Prostate gland (tissue), 2 donors: ENCODE results near the gene NGFR. TPM values are rescaled to one million over a fixed set of nuclear protein-coding genes. Genes with fewer than 3 reads are reported as not detected.

ENCODE experiments used
- DNase-seq: peaks from one replicate; pipeline ENCODE4 v3.0.0-alpha.2; 2019; ENCODE audit warnings: low spot score
- H3K27ac ChIP-seq, 2 donors: fragments of 200-600 bp; sonication (generic); 2 replicates each; pipeline ENCODE4 v1.5.1; 2017 to 2019
- H3K27me3 ChIP-seq: fragments of 200-600 bp; sonication (generic); replicated peaks from 2 replicates; pipeline ENCODE4 v1.5.1; 2019; ENCODE audit not compliant: insufficient read depth
- H3K36me3 ChIP-seq, 2 donors: fragments of 200-600 bp; sonication (generic); 1 replicate in 1 of 2; 2 replicates in 1 of 2; pipeline versions ENCODE4 v1.5.1 to v1.8.1; 2017 to 2019
- H3K4me1 ChIP-seq: fragments of 200-600 bp; sonication (generic); replicated peaks from 2 replicates; pipeline ENCODE4 v1.5.1; 2019
- H3K4me3 ChIP-seq, 2 donors: fragments of 200-600 bp; sonication (generic); 2 replicates each; pipeline ENCODE4 v1.5.1; 2017 to 2019
- H3K9me3 ChIP-seq: fragments of 200-600 bp; sonication (generic); 2 replicates; pipeline ENCODE4 v1.5.1; 2017
- POLR2A ChIP-seq: fragments of 450-650 bp; IDR thresholded peaks from one replicate; pipeline ENCODE4 v1.6.1; 2016; ENCODE audit warnings: antibody characterized with exemption, mild to moderate bottlenecking
- POLR2AphosphoS5 ChIP-seq: sonication (generic); formaldehyde crosslinking; IDR thresholded peaks from one replicate; pipeline ENCODE4 v1.6.1; 2017; ENCODE audit warnings: antibody characterized with exemption
- WGBS: methylation state at CpG from one replicate; pipeline ENCODE4 v1.1.5; 2018; 5-methylcytosine and 5-hydroxymethylcytosine counted together
- intact Hi-C: fragments of 100-400 bp; cut with DNase I; formaldehyde crosslinking; loops from one replicate; pipeline ENCODE4 v1.14.2; 2022
- total RNA-seq, 2 donors: library from RNA; depleted of rRNA; stranded (reverse); fragments of >200 nt; gene quantifications; one replicate each; pipeline ENCODE4 v1.1.0, GENCODE V29; 2016
- TF ChIP-seq, protein P1 (sequence below), 4 experiments: fragments of 200-600 bp in 2 of 4; fragments of 450-650 bp in 2 of 4; sonication (generic) in 2 of 4; IDR thresholded peaks; 1 replicate in 3 of 4; 2 replicates in 1 of 4; pipeline ENCODE4 v1.5.1; 2016 to 2019; ENCODE audit warnings: antibody characterized with exemption in 4 of 4, mild to moderate bottlenecking in 2 of 4, moderate library complexity in 2 of 4

NGFR gene
- total RNA-seq, 2 donors from 2014 or later = 30.1 to 34.4 TPM

DNA sequence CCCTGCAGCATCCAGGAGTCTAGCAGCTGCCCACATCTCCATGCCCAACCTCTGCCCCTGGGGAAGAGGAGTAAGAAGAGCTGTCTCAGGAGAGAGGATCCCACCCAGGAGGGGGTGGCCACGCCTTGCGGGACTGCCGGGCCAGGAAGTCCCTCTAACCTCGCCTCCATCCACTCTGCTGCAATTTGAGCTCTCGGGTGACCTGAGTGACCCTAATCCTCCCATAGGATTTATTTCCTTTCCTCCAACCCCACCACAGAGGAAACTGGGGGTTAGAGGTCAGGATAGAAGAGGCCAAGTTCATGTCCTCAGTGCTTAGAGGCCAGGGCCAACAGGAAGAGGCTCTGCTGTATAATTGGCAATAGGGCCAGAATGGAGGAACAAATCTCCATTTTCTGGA, 22.6 kb upstream of the NGFR start:
- Histone ChIP-seq H3K4me3 (no peak overlapping the region), H3K36me3 (no peaks in the 10 kb centered on the region), H3K27ac (no peak overlapping the region), H3K27me3 (peaks cover 11% of the 10 kb centered on the region), H3K4me1 (no peaks in the 10 kb centered on the region), H3K9me3 (no peaks in the 10 kb centered on the region)
- WGBS = 85% methylated on average over 5 of the region's 5 CpGs
- intact Hi-C loops = no loop called here
- TF ChIP-seq POLR2AphosphoS5 = no peak
- TF ChIP-seq POLR2A = no peak
- DNase-seq = no peak

DNA sequence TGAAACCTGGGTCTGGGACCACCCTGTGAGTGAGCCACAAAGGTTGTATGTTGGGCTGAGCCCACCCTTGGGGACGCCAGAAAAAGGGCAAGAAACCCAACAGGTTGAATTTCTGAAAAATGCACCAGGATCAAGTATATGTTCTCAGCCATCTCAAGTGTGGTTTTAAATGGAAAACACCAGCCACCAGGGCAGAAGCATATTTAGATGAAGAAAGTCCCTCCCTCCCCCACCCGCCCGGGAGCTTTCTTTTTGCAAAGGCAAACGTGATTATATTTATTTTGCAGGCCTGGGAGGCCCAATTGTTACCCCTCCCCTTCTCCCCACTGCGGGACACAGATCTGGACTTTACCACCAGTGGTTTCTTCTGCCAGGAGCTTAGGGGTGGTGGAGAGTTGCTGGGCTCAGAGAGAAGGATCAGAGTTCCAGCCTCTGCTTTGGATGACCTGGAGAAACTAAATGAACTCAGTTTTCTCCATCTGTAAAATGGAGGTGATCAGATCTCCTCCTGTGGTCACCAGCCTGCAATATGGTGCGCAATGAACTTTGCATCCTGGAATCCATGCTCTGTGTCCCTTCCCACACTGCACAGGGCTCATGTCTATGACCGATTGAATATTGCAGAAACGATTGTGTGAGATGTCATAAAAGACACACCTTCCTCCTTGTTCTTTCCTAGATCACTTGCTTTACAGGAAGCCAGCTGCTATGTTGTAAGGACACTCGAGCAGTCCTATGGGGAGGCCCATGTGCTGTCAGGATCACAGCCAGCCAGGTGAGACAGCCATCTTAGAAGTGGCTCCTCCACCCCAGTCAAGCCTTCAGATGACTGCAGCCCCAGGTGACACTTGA, 21.0 kb upstream of the NGFR start:
- no peak overlapping the region for H3K4me3 ChIP-seq
- DNase-seq = no peak
- no peak overlapping the region for H3K27ac ChIP-seq
- H3K27me3 ChIP-seq = peaks cover 11% of the 10 kb centered on the region
- no peak for TF ChIP-seq POLR2AphosphoS5
- TF ChIP-seq POLR2A = no peak
- TF ChIP-seq, protein P1, sequence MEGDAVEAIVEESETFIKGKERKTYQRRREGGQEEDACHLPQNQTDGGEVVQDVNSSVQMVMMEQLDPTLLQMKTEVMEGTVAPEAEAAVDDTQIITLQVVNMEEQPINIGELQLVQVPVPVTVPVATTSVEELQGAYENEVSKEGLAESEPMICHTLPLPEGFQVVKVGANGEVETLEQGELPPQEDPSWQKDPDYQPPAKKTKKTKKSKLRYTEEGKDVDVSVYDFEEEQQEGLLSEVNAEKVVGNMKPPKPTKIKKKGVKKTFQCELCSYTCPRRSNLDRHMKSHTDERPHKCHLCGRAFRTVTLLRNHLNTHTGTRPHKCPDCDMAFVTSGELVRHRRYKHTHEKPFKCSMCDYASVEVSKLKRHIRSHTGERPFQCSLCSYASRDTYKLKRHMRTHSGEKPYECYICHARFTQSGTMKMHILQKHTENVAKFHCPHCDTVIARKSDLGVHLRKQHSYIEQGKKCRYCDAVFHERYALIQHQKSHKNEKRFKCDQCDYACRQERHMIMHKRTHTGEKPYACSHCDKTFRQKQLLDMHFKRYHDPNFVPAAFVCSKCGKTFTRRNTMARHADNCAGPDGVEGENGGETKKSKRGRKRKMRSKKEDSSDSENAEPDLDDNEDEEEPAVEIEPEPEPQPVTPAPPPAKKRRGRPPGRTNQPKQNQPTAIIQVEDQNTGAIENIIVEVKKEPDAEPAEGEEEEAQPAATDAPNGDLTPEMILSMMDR (IDR thresholded peaks at IDR 0.05) = no peak
- no peaks in the 10 kb centered on the region for H3K9me3 ChIP-seq
- no peaks in the 10 kb centered on the region for H3K4me1 ChIP-seq
- intact Hi-C loops = no loop called here
- 68% methylated on average over 9 of the region's 9 CpGs for WGBS
- H3K36me3 ChIP-seq = no peaks in the 10 kb centered on the region

DNA sequence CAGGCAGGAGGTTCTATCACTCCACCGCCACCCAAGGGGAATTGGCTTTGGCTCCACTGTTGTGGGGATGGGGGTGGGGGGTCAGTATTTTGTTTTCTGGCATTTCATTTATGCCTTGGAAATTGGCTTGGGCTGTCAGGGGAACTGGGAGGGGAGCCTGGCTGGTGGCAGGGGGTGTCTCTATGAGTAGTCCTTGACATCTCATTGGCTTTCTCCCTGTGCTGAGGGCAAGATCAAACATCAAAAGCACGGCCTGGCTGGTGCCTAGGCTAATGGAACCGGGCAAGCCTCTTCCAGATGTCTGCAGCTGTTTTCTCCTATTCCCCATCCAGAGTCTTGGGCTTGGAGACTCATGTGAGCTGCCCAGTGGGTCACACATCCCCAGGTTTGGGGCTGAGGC, 17.4 kb upstream of the NGFR start:
- H3K27ac ChIP-seq = no peak overlapping the region
- no peak for TF ChIP-seq POLR2AphosphoS5
- TF ChIP-seq POLR2A = no peak
- TF ChIP-seq, protein P1 (IDR thresholded peaks at IDR 0.05) = no peak
- DNase-seq = no peak
- no peak overlapping the region for H3K4me3 ChIP-seq
- intact Hi-C loops = no loop called here
- WGBS = 44% methylated on average over 3 of the region's 3 CpGs
- H3K36me3 ChIP-seq = no peaks in the 10 kb centered on the region
- H3K27me3 ChIP-seq = peaks cover 2% of the 10 kb centered on the region
- no peaks in the 10 kb centered on the region for H3K9me3 ChIP-seq
- no peaks in the 10 kb centered on the region for H3K4me1 ChIP-seq

DNA sequence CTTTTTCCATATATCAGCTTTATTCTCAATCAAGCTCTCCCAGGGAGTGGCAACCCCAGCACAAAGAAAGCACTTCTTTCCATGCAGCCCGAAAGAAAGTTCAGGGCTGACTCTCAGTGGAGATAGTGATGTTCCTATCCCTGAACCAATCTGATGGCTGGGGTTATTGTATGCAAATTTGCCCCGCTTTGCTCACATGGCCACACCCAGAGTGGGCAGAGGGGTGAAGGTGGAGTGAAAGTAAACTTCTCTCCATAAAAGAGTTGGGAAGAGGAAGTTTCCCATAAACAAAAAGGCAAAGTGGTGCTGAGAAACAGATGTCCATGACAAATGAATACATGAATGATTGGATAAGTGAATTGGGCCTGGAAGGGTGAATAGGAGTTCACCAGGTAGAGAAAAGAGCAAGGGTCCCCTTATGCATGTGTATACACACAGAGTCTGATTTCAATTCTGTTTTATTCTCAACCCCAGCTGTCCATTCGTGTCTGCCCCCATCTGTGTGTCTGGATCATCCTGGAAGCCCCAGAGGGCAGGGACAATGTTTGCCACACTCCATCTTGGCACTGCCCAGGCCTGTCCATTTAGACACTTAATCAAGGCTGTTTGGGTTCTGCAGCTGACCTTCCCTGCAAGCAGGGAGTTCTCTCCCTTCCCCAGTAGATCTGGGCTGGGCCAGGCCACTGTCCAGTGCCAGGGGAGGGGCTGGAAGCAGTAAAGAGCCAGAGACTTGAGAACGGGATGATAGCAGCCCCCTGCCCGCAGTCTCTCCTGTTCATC, 14.1 kb upstream of the NGFR start:
- no peak for TF ChIP-seq POLR2AphosphoS5
- Histone ChIP-seq H3K27me3 (no peaks in the 10 kb centered on the region), H3K36me3 (no peaks in the 10 kb centered on the region), H3K27ac (no peak overlapping the region), H3K9me3 (no peaks in the 10 kb centered on the region), H3K4me1 (no peaks in the 10 kb centered on the region), H3K4me3 (no peak overlapping the region)
- DNase-seq = no peak
- intact Hi-C loops = no loop called here
- WGBS = 67% methylated on average over 5 of the region's 5 CpGs

DNA sequence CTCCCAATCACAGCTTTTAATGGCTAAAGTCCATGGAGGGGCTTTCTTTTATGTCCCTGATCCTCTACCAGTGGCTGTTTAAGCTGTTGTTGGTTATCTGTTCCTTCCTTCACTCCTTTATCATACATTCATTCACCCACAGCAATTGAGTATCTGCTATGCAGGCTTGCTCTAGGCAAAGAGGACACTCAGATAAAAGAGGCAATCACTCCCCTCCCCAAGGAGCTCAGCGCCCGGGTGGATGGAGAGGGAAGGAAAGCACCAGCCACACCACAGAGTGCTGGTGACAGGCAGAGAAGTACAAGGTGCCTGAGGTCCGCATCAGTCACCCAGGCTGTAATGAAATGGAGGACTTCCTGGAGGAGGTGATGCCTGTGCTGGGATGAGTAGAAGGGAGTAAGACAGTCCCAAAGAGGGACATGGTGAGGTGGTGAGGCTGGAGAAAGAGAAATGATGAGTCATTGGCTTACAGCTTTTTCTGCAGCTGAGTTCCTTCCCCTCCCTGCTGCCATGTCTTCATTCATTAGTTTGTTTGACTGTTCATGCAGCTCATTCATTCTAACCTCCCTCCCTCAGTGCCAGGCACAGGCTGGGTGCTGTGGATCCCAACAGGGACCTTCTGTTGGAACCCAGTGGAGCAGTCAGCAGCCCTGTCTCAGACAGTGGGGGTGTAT, 12.8 kb upstream of the NGFR start:
- Histone ChIP-seq H3K4me1 (no peaks in the 10 kb centered on the region), H3K36me3 (no peaks in the 10 kb centered on the region), H3K9me3 (no peaks in the 10 kb centered on the region), H3K27me3 (no peaks in the 10 kb centered on the region), H3K27ac (no peak overlapping the region), H3K4me3 (no peak overlapping the region)
- TF ChIP-seq POLR2A (no peak), POLR2AphosphoS5 (no peak)
- TF ChIP-seq, protein P1 (IDR thresholded peaks at IDR 0.05) = no peak
- no peak for DNase-seq
- 78% methylated on average over 3 of the region's 3 CpGs for WGBS
- intact Hi-C loops = no loop called here
